ENCODE data around the gene IBTK.
"Not testable (repeated sequence)": the region's sequence is repeated elsewhere in the genome, so short reads cannot be mapped to it uniquely, and the experiment has no call there.

The IBTK gene

DNA sequence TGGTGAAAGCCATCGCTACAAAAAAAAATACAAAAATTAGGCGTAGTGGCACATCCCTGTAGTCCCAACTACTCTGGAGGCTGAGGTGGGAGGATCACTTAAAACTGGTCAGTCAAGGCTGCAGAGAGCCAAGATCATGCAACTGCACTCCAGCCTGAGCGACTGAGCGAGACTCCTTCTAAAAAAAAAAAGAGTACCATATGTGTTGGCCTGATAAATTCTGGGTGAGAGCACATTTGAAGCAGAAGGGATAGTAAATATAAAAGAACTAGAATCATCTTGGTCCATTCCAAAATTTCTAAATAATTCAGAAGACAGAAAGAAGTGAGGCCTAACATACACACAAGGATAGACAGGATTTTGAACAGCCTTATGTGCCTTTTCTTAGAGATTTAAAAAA is 2.2 kb downstream of the IBTK start:
- no peak for DNase-seq

DNA sequence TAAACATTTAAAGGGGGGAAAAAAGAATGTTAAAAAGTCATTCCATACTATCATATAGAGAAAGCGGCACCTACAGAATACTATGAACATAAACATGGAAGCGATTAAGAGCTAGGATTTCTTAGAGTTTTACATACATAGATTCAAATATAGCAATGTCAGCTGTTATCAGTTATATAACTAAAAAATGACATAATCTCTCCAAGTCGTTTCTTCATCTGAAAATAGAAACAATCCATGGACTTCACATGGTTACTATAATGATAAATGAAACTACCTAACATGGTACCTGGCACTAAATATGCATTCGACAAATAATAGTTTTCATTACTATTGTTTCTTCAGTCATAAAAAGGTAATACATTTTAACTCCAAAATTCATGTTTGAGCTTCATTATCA is 3.7 kb downstream of the IBTK start:
- no peak for DNase-seq

DNA sequence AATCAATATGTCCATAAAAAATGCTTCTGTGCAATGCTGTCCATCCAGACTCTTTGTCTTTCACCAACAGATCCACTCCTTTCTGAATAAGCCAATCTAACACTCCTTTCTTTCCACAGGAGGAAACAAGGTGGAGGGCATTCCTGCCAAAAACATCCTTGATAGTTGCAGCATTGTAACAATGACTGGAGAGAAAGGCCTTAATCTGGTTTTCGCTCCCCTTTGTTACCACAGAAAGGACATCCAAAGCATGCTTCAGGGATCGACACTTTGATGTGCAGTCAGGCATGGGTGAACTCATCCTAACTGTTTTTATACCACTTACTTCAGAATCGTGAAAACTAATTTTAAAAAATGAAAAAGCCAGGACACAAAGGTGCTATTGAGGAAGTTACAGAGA is 7.4 kb downstream of the IBTK start:
- DNase-seq: no peak

DNA sequence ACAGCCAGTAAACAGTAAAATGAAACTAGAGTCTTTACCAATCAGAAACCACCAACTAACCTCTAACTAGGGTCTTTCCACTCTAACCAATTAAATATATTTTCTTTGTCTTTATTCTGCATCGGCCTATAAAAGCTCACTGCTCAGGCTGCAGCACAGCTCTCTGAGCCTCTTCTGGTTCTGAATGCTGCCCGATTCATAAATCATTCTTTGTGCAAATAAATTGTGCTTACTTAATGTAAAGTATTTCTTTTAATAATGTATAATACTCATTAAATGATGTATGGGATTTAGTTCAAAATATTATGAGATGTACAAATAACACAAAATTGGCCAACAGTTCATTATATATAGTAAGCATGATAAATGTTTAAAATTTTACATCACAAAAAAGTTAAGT is 7.9 kb downstream of the IBTK start:
- DNase-seq: no peak

DNA sequence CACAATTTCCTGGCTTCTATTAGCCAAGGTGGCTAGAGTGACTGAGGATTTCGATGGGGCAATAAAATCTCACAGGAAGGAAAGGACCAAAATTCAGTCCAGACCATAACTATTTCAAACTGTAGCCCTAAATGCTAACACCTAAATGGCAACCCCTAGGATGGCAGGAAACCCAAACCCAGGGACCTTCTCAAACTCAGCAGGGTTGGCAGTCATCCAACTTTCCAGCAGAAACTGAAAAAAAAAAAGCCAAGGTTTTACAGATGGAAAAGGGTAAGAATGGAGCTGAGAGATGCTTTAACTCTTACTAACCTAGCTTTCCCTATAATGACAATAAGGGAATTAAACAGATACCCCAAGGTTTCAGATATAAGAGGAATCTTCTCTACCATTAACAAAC is 10.5 kb downstream of the IBTK start:
- DNase-seq: peak; percentile 12

DNA sequence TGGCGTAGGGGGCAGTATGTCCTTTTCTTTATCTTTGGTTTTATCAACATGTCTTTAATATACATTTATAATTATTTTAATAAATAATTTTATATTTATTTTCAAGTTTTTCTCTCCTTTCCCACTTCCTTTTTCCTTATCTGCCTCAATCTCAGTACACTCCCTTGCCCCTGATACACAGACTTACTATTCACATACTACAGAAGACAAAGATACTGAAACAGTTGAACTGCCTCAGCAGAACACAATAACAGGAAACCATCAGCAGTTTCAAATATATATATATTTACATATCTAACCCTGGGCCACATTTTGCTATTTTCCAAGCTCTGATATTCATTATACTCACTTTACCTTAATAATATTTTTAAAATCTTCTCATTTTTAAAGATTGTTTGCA is 19.8 kb downstream of the IBTK start:
- DNase-seq: no peak

DNA sequence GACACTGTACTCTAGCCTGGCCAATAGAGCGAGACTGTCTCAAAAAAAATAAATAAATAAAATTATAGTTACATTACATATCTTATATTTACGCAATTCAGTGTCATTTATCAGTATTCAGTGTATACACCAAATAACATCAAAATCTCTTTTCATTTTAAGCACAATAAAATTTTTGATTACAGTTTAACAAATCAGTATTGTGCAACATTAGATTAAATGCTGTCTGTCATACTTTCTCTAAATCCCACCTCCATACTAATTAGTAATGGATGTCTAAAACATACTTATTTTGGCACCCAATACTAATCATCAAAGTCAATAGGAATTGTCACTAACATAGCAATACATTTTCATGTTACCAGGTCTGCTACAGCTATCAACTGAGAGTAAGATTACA is 27.4 kb downstream of the IBTK start:
- no peak for DNase-seq

DNA sequence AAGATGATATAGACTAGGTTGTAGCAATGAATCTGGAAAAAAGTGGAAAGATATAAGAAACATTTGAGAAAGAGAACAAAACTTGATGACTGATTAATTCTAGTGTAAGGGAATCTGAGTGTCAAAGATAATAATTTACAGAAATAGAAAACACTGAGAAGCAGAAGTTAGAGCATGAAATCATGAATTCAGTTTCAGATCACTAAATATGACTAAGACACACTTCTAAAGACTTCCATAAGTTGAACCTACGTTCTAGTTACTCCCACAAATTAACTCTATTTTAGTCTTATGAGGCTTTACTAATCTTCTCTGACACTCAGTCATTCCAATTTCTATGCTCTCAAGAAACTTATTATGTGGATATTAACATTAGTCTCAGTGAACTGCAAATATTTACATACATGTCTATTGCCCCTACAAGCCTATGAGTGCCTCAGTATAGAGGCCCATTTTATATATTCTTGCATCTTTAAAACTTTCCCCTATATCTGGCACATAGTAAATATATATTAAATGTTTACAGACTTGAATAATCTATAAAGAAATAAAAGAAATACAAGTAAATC is 30.4 kb downstream of the IBTK start:
- DNase-seq: no peak

DNA sequence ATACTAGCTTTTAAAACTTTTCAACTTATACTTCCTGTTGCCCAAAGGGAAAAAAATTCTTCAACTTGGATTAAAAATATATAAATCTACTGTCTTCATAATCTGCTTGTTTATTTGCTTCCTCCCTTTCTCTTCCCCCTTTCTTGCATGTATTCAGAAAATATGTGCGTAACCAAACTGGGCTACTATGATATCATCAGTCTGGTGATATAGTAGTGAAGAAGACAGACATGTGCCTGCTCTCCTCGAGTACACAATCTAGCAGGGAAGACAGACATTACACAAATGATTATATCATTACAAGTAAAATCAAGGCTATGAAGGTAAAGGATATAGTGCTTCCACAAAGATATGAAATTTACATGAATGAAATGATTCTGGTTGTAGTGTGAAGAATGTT is 31.0 kb downstream of the IBTK start:
- no peak for DNase-seq

DNA sequence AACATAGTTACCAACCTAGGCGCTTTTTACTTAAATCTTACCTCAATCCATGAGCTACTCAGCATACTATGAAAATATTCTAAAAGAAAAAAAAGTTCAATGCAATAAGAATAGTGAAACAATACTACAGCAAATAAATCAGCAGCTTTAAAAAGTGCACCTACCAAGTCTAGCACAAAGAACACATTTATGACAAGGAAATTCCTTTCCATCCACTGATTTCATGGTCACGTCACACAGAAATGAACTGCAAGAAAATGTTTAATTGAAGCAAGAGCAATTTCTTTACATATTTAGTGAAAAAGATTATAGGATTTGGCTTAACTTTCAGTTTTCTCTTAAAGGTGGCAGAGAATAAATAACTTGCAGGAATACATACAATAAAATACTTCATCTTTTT is 36.2 kb downstream of the IBTK start:
- DNase-seq: no peak

DNA sequence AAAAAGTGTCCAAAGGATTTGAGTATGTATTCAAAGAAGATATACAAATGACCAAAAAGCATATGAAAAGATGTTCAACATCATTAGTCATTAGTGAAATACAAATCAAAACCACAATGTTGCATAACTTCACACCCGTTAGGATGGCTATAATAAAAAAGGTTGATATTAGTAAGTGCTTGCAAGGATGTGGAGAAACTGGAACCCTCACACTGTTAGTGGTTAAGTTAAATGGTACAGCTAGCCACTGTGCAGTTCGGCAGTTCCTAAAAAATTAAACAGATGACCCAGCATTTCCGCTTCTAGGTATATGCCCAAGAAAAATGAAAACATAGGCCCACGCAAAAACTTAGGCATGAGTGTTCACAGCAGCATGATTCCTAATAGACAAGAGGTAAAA is 38.6 kb downstream of the IBTK start:
- no peak for DNase-seq

DNA sequence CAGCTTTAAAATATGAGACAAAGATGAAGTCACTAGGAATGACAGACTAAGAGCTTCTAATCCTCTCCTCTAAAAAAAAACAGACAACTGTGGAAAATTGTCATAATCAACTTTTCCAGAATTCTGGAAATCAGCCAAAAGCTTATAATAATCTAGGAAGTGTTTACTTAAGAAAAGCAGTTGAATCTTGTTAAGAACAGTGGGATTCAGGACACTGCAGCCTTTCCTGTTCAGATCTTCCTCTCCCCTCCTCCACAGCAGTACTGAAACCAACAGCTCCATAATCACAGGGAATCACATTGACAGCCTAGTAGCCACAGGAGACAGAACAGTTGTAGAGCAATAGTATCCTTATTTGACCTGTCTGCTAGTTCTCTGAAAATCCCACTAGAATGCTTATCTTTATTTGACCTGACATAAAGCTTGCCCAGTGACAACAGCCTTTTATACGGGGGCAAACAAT is 41.6 kb downstream of the IBTK start:
- peak; percentile 45 for DNase-seq

DNA sequence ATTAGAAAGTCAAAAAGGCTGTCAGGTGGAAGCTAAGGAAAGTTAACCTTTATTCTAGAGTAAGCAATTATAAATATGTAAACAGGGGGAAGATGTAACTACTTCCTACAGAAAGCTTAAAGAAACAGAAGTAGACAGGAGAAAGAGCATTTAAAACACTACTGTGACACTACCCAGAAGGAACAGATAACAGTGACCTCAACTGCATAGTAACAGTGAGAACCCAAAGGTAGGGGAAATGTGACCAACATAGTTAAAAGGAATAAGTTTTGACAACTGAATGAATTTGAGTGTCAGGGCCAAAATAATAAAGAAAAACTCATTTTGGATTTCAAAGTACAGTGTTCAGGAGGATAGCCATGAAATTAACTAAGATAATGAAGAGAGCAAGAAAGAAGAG is 43.5 kb downstream of the IBTK start:
- DNase-seq: no peak

DNA sequence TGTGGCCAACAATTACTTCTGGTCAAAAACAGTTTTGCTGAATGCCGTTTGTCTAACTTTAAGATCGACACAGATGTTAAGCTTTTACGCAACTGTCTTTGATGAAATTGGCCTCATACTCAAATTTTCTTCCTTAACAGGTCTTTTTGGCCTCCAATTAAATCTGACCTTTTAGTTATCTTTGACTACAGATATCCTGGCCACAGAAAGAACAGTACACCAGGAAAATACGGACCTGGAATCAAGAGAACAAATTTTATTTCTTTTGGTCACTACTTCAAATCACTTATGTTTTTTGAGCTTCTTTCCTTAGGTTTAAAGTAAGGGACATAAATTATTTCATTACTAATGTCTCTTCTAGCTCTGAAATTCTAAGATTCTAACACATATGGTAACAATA is 49.8 kb downstream of the IBTK start:
- no peak for DNase-seq

DNA sequence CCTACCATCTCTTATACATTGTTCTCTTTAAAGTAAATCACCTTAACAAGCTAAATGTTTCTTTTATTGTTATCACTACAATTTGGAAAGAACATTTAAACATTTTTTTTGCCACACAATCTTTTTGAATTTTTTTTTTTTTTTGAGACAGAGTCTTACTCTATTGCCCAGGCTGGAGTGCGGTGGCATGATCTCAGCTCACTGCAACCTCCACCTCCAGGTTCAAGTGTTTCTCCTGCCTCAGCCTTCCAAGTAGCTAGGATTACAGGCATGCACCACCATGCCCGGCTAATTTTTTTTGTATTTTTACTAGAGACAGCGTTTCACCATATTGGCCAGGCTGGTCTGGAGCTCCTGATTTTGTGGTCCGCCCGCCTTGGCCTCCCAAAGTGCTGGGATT is 50.3 kb downstream of the IBTK start:
- DNase-seq: not testable (repeated sequence)

DNA sequence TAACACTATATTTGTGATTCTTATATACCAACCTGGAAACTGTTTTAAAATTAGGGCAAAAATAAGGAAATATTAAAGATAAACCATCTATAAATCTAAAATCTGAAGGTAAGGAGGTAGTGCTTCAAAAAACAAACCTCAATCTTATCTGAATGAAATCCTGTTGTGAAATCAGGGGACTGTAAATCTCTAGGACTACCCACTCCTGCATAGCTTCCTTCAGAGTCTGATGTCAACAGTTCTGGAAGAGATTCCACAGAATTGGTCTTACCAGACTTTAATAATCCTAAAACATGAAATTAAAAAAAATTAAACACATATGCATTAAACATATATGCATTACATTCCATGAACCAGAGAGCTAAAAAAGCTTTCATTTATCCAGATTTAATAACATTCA is 51.4 kb downstream of the IBTK start:
- no peak for DNase-seq

DNA sequence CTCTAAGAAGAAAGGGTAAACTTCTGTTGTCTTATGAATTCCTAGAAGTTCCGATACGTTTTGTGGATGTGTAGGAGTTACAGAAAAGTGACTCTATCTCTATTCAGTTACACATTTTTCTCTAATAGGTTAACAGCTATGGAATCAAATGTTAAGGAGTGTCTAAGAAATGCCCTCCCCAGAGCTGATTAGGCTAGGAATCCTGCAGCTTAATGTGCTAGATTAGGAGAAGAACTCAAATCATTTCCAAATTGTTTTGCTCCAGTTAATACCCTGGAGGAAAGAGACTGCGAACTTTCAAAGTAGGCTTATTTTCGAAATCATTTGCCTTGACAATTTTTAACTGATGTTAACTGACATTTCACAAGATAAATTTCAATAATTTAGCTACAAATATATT is 51.9 kb downstream of the IBTK start:
- DNase-seq: no peak

DNA sequence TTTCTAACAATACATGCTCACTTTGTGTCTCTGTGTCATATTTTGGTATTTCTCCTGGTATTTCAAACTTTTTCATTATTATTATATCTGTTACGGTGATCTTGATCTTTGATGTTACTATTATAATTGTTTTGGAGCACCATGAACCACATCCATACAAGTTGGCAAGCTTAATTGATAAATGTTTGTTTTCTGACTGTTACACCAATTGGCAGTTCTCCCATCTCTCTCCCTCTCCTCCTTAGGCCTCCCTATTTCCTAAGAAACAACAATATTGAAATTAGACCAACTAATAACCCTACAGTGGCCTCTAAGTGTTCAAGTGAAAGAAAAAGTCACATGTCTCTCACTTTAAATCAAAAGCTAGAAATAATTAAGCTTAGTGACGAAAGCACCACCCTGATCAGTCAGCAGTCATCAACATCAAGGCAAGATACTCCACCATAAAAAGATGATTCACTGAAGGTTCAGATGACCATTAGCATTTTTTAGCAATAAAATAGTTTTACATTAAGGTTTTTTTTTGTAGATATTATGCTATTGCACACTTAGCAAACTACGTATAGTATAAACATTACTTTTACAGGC is 61.5 kb downstream of the IBTK start:
- DNase-seq: no peak

DNA sequence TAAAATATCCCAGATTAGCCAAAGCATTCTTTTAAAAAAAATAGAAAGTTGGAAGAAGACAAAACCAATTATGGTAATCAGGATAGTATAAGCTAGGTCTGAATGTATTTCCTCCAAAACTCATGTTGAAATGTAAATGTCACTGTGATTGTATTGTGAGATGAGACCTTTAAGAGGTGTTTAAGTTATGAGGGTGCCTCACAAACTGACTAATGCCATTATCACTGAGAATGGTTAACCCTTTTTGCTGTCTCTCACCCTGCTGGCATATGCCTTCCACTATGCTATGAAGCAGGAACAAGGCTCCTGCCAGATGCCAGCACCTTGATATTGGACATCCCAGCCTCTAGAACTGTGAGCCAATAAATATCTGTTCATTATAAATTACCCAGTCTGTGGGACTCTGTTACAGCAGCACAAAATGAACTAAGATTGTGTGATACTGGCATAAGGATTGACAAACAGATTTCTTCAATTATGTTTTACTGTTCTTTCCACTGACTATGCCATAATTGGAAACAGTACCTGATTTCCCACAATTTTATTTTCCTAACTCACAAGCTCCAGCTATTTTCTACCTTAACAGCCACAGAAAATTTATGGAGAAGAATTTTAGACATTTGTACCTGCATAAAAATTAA is 63.8 kb downstream of the IBTK start:
- DNase-seq: no peak

DNA sequence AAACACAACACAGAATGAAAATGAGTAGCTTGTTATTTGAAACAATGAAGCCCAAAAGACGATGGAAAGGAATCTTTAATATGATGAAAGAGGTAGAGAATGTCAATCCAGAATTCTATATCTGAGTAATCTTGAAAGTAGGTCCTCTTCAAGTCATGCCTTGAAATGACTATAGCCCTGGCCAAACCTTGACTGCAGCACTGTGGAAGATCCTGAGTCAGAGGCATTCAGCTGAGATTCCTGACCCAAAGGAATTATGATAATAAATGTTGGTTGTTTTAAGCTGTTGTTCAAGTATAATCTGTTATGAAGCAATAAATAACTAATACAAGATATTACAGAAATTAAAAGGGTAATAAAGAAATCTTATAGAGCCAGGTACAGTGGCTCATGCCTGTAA is 64.8 kb downstream of the IBTK start:
- DNase-seq: no peak

DNA sequence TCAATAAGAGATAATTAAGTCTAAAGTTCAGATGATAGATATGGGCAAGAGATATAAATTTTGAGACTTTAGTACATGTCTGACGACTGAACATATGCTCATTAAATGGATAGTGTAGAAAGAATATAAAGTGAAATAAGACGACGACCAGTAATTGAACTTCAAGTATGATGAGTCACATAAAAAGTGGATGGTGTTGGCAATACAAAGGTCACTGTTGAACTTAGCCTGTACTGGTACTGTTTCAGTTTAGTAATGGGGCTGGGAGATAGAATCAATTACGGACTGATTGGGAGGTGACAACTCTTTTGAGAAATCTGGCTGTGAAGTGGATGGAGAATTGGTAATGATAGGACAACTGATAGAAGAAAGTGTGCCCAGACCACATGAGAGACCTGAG is 68.1 kb downstream of the IBTK start:
- no peak for DNase-seq

DNA sequence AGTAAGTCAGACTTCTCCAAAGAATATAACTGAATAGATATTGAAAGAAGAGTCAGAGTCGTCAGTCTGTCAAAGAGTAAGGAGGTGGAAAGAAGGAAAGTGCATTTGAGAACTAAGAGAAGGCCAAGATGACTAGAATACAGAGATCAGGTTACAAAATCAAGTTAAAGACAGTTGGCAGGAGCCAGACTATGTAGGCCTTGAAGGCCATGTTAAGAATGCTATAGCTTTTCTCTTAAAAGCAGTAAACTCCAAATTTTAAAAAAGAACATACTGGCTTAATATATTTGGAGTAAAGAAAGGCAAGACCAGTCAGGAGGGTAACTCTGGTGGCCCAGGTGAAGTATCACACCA is 68.8 kb downstream of the IBTK start:
- no peak for DNase-seq

DNA sequence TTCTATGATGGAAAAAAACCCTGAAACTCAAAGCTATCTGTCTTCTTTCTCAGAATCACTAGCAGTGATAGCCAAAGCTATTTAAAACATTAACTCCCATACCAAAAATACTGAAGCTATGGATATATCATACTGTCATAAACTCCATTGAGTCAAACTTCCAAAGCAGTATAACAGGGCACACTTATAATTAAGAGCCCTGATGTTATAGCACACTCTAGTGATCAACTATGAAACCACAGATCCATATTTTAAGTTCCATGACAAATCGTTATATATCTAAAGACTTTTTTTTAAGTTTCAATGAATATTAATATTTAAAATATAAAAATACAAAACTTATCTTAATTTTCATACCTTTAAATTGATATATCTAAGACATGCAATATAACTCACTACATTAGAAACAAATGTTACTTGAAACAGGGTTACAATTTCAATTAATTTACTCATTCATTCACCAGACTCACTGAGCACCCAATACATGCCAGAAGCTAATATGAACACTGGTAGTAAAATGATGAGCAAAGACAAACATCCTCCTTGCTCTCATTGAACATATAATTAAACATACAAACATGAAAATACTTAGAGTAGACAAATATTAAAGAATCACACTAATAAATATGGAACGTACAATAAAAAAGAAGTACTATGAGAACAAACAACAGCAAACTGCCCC is 69.3 kb downstream of the IBTK start:
- peak; percentile 17 for DNase-seq

DNA sequence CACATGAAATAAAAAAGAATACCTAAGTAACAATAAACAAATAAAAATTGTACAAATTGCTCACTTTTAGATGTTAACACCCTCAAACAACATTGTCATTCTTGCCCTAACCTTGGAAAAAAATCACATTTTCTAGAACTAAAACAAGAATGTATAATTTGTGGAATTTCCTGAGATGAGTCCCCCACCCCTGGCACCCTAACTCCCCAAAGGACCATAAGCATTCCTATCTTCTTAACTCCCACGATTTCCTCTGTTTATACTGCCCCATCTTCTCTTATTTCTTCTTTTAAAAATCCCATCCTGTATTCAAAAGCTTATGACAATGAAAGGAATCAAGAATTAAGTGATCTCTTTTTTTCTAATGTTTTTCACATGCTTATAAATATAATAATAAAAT is 70.9 kb downstream of the IBTK start:
- DNase-seq: no peak

DNA sequence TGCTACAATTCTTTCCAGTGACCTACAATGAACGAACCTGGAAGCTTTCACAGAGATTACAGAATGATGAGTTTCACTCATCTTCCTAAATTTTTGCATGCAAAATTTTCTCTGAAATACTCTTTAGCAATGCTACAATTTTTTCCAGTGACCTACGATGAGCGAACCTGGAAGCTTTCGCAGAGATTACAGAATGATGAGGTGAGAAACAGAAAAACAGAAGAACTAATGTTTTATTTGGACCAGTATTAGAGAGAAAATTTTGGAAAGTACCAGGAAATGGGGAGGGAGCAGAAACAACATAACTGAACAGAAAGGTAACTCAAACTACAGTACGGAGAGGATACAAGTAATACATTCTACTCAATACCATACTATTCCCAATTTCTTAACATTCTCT is 75.0 kb downstream of the IBTK start:
- no peak for DNase-seq
